Measurements from ENCODE around the gene KIF19.
A peak's percentile ranks its signal among the peaks of the same experiment; 100 is the strongest.

Gene KIF19

DNA sequence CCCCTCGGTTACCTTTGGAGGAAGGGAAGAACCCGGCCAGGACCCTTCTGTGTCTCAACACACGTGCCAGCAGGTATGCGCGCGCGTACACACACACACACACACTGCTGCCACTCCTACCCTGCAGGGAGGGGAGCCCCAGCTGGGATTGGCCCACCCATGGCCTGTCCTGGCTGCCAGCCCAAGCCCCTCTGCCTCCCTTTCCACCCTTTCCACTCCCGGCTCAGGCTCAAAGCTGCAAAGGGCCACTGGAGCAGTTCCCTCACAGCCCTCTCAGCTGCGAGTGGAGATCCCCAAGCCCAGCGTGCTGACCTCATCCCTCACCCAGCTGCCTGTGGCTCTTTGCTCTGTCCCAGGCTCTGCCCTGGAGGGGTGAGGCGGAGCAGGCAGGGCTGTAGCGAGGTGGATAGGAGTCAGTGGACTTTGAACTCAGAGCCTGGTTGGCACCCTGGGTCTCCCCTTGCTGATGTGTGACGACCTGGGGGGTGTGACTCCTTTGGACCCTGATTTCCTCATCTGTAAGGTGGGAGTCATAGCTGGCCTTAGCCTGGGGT, 14.5 kb downstream of the KIF19 start:
- no peak for DNase-seq
- no peak for ATAC-seq

DNA sequence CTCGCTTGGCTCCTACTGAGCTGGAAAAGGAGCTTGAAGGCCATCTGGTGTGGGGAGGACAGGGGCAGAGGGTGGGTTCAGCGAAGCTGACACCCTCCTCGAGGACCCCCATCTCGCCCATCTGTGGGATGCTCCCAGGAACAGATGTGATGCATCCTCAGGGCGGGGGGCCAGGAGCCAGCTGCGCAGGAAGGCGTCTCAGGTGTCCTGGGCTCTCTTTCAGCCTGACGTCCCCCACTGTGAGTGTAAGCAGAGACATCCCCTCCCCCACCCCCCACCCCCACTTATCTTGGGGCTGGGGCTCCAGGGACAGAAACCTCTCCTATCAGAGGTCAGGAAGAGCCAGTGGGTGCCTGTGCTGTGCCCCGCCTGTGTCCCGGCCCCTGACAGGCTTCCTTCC, 16.2 kb downstream of the KIF19 start:
- DNase-seq (no peak), ATAC-seq (no peak)

DNA sequence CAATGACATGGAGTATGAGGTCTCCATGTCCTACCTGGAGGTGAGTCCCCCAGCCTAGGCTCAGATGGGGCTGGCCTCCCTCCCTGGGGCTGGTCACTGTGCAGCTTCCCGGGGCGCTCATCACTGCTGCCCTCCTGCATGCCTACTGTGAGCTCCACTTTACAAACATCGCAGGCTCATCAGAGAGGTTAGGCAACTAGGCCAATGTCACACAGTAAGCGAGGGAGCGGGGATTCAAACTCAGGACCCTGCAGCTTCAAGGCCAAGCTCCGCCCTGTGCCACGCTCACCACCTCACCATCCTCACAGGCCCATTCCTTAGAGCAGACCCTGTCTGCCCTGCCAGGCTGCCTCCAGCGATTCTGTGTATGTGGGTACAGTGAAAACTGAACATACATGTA, 17.1 kb downstream of the KIF19 start:
- no peak for DNase-seq
- ATAC-seq: no peak

DNA sequence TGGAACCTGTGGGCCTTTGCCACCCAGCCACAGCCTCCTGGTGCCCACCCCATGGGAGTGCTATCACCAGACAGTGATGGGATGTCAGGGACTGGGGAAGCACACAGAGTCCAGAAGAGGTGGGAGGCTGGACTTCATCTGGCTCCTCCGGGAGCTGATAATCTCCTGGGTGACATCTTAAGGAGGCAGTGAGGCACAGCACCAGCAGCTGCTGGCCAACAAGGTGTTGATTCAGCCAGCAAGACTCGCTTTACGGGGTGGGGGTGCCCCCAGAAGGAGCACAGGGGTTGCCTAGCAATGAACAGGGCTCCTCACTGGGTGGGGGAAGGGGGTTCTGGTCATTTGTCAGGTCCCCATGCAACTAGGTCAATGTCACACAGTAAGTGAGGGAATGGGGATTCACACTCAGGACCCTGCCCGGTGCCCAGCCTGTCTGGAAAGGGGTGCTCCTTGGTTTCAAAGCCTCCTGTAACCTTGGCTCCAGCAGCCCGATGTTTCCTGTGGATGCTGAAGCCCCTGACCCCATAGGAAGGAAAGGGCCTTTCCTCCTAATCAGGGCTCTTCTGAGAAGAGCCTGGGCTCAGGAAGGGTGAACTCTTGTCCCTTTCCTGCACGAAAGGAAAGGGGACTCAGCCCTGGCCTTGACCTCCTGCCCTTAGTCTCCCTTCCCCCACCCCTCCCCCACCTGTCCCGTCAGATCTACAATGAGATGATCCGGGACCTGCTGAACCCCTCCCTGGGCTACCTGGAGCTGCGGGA, 17.7 kb downstream of the KIF19 start:
- DNase-seq (no peak), ATAC-seq (no peak)

DNA sequence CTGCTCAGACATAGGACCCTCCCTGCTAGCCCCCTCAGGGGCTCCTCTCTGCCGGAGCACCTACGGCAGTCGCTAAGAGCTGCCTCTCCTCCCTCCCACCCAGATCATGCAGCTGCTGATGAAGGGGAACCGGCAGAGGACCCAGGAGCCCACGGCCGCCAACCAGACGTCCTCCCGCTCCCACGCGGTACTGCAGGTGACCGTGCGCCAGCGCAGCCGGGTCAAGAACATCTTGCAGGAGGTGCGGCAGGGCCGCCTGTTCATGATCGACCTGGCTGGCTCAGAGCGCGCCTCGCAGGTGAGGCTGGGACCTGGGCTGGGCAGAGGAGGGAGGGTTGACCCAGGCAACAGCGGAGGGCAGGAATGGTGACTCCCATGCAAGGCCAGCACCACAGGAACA, 18.6 kb downstream of the KIF19 start:
- DNase-seq (no peak), ATAC-seq (no peak)

DNA sequence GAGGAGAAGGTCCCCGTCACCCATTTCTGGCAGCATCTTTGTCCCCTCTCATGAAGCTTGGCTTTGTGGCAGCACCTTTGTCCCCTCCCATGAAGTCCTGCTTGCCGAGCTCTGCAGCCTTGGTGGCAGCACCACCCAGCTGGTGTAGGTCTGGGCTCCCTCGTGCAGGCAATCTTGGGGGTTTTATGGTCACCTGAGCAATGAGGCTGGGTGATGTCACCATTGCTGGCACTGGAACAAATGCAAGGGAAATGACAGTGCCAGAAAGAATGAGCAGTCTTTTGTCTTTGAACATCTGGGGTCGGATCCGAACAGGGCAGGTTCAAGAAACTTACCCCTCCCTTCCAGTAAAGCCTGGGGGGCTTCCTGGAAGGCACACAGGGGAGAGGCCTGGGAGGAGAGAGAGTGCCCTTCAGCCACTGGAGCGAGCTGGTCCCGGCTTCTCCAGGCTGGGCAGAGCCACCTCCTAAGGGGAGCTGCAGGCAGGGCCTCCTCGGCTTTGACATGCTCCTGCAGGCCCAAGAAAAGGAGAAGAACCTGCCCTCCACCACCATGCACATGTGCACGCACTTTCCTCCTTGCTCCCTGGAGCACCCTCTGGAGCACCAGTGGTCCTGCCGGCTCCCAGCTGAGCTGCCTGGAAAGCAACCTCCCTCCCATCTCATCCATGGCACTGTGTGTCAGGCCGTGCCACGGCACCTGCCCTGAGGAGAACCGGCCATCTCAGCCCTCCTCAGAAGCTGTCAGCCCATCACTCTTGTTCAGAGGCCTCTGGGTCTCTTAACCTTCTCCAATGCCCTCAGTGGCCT, 19.6 kb downstream of the KIF19 start:
- no peak for ATAC-seq
- no peak for DNase-seq

DNA sequence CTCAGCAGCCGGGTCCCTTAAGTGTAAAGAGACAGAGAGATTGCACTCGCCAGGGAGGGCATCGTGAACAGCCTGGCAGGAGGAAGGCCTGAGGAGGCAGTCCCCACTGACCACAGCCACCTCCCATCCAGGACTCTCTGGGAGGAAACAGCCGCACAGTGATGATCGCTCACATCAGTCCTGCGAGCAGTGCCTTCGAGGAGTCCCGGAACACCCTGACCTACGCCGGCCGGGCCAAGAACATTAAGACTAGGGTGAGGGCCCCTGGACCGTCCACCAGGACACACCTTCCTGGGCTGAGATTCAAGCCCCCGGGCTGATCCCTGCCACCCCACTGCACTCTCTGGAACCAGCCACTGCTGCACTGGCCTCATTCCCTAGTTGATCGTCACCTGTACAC, 21.6 kb downstream of the KIF19 start:
- DNase-seq (no peak), ATAC-seq (no peak)

DNA sequence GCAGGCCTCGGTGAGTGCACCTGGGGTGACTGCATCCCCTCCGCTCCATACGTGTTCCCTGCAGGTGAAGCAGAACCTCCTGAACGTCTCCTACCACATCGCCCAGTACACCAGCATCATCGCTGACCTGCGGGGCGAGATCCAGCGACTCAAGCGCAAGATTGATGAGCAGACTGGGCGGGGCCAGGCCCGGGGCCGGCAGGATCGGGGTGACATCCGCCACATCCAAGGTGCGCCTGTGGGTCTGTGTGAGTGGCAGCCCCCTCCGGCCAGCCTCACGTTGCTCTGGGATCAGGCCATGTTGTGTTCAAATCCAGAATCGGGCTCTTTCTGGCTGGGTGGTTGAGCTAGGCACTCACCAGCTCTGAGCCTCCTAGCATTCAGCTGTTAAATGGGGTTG, 23.1 kb downstream of the KIF19 start:
- DNase-seq (no peak), ATAC-seq (no peak)

DNA sequence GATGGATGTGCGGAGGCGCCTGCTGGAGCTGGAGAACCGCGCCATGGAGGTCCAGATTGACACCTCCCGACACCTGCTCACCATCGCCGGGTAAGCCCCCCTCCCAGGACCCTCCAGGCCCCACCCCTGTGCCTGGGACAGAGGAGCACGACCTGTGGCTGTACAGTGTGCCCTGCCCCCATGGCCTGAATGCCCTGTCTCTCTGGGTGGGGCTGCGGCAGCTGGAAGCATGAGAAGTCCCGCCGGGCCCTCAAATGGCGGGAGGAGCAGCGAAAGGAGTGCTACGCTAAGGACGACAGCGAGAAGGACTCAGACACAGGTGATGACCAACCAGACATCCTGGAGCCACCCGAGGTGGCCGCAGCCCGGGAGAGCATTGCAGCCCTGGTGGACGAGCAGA, 24.5 kb downstream of the KIF19 start:
- DNase-seq: no peak
- no peak for ATAC-seq

DNA sequence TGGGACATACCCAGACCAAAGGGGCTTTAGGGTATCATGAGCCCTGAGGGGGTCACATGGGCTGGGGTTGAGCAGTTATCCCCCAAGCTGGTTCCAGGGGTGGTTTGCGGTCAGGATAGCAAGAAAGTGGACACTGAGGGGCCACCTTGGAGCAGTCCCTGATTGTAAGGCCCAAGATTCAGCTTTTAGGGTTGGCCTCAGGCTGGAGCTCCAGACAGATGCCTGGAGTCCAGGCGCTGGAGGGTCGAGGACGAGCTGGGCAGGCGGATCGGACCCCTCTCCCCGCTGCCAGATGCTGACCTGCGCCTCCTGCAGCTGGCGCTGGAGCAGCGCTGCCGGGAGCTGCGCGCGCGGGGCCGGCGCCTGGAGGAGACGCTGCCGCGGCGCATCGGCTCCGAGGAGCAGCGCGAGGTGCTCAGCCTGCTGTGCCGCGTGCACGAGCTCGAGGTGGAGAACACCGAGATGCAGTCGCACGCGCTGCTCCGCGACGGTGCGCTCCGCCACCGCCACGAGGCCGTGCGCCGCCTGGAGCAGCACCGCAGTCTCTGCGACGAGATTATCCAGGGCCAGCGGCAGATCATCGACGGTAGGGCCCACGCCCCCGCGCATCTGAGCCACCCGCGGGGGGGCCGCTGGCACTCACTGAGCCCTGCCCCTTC, 25.7 kb downstream of the KIF19 start:
- ATAC-seq: no peak

DNA sequence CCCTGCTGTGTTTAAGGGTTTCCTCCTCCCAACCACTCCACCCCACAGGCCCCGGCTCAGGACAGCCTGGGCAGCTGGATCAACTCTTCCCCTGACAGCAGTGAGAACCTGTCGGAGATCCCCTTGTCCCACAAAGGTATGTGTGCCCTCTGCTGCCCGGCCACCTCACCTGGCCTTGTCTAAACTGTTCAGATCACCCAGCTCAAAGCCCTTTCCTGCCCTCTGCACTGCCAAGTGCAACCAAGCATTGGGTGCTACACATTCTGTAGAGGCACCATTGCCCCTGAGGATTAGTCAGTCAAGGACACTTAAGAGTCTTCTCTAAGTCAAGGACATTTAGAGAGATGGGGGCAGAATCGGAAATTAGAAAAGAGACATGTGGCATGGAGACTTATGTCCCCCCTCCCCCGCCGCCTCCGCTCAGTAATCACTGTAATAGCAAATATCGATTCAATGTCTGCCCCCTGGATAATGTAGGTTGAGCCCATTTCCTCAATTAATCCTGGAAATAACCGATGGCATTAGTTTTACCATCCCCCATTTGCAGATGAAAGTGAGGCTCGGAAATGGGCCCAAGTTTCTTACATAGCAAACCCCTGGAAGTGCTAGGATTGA, 27.5 kb downstream of the KIF19 start:
- ATAC-seq: no peak
- DNase-seq: no peak

More for the DNA sequence above, 25.7 kb downstream of the KIF19 start:
- no peak for DNase-seq

DNA sequence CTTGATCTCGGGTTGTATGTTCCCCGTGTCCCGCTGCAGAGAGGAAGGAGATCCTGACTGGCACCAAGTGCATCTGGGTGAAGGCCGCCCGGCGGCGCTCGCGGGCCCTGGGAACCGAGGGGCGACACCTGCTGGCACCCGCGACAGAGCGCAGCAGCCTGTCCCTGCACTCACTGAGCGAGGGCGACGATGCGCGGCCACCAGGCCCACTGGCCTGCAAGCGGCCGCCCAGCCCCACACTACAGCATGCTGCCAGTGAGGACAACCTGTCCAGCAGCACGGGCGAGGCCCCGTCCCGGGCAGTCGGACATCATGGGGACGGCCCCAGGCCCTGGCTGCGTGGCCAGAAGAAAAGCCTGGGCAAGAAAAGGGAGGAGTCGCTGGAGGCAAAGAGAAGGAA, 28.1 kb downstream of the KIF19 start:
- peak; percentile 71 for ATAC-seq

DNA sequence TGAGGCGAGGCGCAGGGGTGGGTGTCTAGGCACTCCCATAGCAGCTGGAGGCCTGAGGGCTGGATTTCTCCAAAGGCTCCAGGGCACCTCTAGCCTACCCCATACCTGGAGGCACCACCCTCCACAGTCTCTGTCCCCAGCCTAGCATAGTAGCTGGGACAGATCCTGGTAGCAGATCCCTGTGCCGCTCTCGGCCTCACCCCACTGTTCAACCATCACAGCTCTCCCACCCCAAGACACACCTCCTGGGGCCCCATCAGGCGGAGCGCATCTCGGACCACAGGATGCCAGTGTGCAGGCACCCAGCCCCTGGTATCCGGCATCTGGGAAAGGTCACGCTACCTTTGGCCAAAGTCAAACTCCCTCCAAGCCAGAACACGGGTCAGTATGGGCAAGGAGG, 28.5 kb downstream of the KIF19 start:
- no peak for DNase-seq
- ATAC-seq: no peak

More for the DNA sequence above, 28.1 kb downstream of the KIF19 start:
- peak; percentile 78 for DNase-seq

DNA sequence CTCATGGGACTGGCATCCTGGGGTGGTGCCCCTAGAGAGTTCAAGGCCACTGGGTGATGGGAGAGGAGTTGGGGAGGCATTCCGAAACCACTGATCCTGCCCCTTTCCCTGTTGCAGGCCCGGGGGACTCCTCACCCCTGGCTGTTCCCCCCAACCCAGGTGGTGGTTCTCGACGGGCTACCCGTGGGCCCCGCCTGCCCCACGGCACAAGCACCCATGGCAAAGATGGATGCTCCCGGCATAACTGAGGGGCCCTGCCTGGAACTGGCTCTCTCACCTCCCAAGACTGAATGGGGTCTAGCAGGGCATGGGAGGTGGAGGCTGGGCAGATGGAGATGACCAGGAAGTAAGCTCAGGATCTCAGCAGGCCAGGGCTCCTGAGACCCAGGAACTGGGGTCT, 29.0 kb downstream of the KIF19 start:
- DNase-seq (no peak), ATAC-seq (no peak)

DNA sequence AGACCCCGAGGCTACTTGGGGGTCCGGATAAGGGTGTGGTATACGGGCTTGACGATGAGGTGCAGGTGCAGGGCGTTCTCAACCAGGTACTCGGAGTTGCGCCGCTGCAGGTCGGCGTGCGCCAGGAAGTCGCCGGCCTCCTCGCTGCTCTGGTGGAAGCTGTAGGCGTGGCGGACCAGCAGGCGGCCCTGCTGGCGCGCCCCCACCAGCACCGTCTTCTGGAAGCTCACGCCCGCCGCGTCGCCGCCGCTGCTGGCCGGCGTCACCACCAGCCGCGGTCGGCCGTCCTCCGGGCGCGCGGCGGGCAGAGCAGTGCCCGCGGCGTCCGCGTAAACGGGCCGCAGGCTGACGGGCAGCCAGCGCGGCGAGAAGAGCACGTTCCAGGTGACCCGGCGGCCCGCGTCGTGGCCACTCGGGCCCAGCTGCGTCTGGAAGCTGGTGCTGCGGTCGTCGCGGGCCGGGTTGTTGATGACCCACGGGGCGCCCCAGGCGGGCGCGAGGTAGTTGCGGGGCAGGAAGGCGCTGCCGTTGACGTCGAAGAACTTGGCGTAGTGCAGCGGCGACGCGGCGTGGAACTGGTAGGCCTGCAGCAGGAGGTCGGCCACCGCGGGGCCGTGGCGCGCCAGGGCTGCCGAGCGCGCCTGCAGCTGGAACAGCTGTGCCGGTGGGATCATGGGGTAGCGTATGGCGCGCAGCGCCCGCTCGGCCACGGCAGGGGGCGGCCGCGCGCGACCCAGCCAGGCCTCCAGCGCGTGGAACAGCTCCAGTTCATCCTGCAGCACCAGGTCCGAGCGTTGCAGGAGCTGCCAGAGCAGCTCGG, 30.8 kb downstream of the KIF19 start:
- no peak for ATAC-seq
- no peak for DNase-seq

DNA sequence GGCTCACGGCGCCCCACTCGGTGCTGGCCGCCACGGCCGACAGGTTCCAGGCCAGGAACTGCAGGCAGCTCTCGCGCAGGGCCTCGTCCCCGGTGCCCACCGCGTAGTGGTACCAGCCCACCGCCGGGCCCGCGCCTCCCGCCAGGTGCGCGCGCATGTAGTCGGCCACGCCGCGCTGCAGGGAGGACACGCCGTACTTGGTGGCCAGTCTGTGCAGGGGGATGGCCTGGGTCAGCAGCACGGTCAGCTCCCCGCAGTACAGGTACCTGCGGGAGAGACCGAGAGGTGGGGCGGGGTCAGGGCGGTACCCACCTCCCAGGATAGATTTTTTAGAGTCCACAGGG, 31.4 kb downstream of the KIF19 start:
- no peak for ATAC-seq
- DNase-seq: no peak

DNA sequence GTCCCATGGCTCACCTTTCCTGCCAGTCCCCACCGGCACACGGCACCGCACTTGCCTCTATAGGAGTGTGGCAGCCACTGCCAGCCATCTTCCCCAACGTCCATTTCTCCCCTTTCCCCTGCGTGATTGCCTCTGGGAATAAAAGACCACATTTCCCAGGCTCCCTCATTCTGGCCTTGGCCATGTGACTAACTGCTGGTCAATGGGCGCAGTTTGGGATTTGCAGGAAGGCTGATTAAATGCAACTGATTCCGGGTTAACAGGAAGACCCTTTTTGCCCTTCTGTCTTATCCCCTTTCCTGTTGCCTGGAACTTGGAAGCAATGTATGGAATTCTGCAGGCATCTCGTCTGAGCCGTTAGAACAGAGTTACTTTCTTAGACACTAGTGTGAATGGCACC, 32.7 kb downstream of the KIF19 start:
- DNase-seq (no peak), ATAC-seq (no peak)

DNA sequence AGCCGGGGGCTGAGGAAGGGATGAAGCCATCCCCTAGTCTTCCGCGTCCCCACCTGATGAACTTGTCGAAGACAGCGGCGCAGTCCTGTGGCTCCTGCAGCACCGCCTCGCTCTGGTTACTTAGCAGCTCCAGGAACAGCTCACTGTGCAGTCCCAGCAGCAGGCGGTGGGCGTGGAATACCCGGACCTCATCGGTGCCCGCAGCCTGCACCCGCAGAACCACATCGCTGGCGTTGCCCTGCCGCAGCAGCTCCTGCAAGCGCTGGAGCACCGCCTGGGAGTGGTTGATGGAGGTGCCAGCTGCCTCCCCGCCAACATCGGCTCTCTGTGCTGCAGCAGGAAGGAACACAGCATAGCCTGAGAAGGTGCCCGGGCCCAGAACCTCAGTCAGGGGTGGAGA, 33.9 kb downstream of the KIF19 start:
- no peak for DNase-seq
- ATAC-seq: no peak

DNA sequence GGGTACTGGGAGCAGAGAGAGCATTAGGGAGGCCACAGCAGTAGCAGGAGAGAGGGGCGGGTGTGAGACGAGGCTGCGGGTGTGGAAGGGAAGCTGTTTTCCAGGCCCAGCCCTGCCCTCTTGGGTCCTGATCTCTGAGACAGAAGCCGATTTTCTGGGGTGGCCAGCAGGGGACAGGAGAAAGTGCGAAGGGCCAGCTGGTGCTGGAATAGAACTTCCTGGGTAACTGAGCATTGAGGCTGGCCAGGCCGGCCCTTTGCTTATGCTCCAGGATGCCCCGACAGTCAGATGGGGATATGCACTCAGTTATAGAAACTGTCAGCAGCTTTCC, 34.8 kb downstream of the KIF19 start:
- ATAC-seq: no peak
- no peak for DNase-seq

DNA sequence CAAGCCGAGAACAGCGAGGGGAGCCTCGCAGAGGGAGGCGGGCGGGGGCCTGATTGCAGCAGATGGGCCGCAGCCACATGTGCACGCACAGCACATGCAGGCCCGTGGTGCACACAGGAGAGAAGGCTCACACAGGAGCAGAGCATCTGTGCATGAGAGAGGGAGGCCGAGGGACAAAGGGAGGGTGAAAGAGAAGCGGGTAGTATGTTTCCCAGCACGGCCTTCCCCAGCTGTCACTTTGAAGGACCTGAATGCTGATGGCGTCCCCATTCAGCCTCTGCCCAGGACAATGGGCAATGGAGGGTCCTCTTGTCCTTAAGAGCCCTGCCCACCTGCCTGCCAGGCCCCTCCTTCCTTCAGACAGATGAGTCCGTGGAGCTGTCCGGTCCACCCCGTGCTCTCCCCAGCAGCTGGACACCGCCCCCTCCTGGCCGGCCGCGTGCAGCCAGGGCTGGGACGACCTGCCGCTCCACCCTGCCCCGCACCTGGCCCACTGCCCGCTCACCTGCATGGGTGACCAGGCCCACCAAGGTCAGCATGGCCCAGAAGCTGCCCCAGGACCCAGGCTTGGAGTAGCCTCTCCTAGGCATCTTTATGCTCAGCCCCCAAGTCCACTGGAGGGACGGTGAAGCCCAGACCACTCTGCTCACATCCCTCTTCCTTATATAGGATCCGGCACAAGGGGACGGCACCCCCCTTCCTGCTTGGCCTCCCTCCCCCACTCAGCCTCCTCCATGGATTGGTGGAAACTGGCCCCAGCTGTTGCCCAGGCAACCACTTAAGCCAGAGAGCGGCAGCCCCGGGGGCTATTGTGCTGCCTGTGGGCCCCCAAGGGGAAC, 35.4 kb downstream of the KIF19 start, which contains the start of gene BTBD17:
Gene BTBD17, minus strand, starts transcription at position 639 of the 839 bp plus-strand sequence. Its CDS starts 49 bp downstream, at position 590.
- ATAC-seq: peak; percentile 34
- DNase-seq: peak; percentile 66

DNA sequence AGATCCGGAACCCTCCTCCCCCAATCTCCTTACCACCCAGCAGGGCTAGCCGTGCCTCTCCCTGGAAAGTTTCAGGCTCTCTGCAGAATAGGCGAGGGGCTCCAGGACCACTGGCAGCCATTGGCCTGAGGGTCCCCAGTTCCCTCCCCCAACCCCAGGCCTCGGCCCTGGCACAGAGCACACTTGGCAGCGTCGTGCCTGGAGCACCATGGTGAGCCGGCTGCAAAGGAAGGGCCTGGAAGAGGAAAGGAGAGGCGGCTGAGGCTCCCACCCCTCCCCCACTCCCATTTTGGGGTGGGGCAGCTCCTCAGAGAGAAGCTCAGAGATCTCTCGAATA, 36.0 kb downstream of the KIF19 start:
- DNase-seq: no peak
- ATAC-seq: no peak

Measured in stimulated activated naive CD8-positive, alpha-beta T cell treated with anti-CD3 and anti-CD28 coated beads, Interleukin-15, Interleukin-2, amounts not matched to agents 100 U/mL and 50 U/mL, for 24 hours (primary cell).